OCI-LY3 (cell line): ENCODE data around the gene CHMP3.

Experiments used
- EZH2phosphoT487 ChIP-seq: fragments of 200-600 bp; shearing (Covaris generic); IDR thresholded peaks from 2 replicates; pipeline ENCODE4 v1.6.1; 2018; ENCODE audit warnings: antibody characterized with exemption, mixed run types, low read depth
- TF ChIP-seq, protein P1 (sequence below): fragments of 200-600, 300-600 bp; sonication (generic); IDR thresholded peaks from 2 replicates; pipeline ENCODE4 v1.5.1; 2014; ENCODE audit warnings: antibody characterized with exemption, low read length, low read depth

GRCh38 chr2:86453836-86454235, 109.4 kb downstream of the CHMP3 start:
- TF ChIP-seq, protein P1, sequence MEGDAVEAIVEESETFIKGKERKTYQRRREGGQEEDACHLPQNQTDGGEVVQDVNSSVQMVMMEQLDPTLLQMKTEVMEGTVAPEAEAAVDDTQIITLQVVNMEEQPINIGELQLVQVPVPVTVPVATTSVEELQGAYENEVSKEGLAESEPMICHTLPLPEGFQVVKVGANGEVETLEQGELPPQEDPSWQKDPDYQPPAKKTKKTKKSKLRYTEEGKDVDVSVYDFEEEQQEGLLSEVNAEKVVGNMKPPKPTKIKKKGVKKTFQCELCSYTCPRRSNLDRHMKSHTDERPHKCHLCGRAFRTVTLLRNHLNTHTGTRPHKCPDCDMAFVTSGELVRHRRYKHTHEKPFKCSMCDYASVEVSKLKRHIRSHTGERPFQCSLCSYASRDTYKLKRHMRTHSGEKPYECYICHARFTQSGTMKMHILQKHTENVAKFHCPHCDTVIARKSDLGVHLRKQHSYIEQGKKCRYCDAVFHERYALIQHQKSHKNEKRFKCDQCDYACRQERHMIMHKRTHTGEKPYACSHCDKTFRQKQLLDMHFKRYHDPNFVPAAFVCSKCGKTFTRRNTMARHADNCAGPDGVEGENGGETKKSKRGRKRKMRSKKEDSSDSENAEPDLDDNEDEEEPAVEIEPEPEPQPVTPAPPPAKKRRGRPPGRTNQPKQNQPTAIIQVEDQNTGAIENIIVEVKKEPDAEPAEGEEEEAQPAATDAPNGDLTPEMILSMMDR, result no peak
- TF ChIP-seq EZH2phosphoT487, result no peak
